Transverse colon (tissue), 4 donors: ENCODE results near the gene PLPPR2.

Experiments
- CTCF ChIP-seq, 5 experiments: fragments of 200-600 bp in 3 of 5; fragments of 450-650 bp in 2 of 5; sonication (generic) in 3 of 5; IDR thresholded peaks; 1 replicate in 2 of 5; 2 replicates in 3 of 5; pipeline ENCODE4 v1.5.1; 2016 to 2017; ENCODE audit warnings: antibody characterized with exemption in 5 of 5, inconsistent platforms in 3 of 5, mild to moderate bottlenecking in 2 of 5, moderate library complexity in 1 of 5
- POLR2A ChIP-seq: fragments of 450-650 bp; IDR thresholded peaks from one replicate; pipeline ENCODE4 v1.6.1; 2016; ENCODE audit warnings: antibody characterized with exemption, mild to moderate bottlenecking, moderate library complexity
- POLR2AphosphoS5 ChIP-seq, 3 donors: sonication (generic); formaldehyde crosslinking; IDR thresholded peaks; one replicate each; pipeline ENCODE4 v1.6.1; 2016; ENCODE audit warnings: antibody characterized with exemption in 3 of 3

GRCh38 chr19:11375143-11375948, 20.1 kb downstream of the PLPPR2 start:
- TF ChIP-seq CTCF (IDR thresholded peaks at IDR 0.05) = no peak
- peak; percentile 74 for TF ChIP-seq POLR2A
- TF ChIP-seq POLR2AphosphoS5 (IDR thresholded peaks at IDR 0.05) = peak; percentile 80 to 94 (median 90)
